Measurements from ENCODE around the gene C1QTNF3.

The C1QTNF3 gene

DNA sequence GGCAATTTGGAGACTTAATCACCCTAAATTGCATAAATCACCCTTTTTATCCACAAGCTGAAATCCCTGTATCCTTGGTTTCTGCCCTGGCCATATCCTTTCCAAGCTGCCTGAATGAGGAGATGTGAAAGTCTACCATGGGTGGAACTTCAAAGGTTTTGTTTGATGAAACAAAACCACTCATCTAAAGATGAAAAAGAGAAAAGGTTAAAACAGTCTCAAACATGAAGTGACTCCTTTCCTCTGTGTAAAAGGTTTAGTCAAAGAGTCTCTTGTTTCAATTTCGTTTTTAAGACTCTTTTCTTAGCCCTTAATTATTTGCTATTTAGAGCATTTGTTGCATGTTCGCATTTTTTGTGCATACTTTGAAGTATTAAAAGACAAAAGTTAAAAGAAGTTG, 69.7 kb downstream of the C1QTNF3 start:
- Mint-ChIP-seq H3K9me3 (no peaks in the 10 kb centered on the region), H3K27ac (no peak overlapping the region), H3K4me1 (no peaks in the 10 kb centered on the region), H3K36me3 (no peaks in the 10 kb centered on the region), H3K4me3 (no peak overlapping the region)
- DNase-seq (ENCODE audit: low spot score in 2 of 2) (no peak), ATAC-seq (peak; percentile 36)

DNA sequence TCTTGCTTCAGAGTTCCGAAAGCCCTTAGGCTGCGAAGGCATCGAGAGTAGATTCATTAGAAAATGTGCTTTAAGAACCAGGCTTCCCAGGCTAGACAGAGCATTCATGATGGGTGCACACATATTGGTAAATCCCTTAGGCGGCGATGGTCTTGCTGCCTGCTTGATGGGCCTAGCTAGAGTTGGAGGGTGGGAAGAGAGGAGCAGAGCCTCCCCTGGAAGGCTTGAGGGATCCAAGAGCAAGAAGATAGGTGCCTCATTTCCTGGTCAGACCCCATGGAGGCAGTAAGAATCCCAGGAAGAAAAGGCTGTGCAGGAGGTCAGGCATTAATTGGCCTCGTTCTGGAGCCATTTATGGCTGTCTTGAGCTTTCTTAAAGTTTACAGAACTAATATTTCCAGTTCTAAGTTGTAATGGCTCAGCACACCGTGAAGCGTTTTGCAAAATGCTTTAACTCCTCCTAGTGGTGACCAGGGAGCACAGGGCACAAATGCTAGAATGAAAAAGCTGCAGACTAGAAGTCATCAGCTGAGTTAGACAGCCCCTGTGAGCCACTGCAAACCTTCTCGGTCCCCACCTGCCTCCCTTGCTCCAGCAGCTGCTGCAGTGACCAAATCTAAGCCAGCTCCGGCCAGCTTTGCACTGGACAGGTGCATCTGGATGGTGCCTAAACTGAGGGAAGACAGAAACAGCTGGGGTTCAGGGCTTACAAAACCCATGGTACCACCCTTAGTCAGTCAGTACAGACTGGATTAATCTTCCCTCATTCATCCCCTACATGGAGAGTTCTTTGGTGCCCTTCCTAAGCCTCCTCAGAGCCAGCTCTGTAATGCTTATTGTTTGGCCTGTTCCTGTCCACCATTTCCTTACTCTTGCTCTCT, 73.2 kb downstream of the C1QTNF3 start:
- Mint-ChIP-seq H3K9me3 (no peaks in the 10 kb centered on the region), H3K4me1 (no peaks in the 10 kb centered on the region), H3K36me3 (no peaks in the 10 kb centered on the region), H3K4me3 (no peak overlapping the region), H3K27ac (no peak overlapping the region)
- ATAC-seq (peak; percentile 53), DNase-seq (ENCODE audit: low spot score in 2 of 2) (no peak)

DNA sequence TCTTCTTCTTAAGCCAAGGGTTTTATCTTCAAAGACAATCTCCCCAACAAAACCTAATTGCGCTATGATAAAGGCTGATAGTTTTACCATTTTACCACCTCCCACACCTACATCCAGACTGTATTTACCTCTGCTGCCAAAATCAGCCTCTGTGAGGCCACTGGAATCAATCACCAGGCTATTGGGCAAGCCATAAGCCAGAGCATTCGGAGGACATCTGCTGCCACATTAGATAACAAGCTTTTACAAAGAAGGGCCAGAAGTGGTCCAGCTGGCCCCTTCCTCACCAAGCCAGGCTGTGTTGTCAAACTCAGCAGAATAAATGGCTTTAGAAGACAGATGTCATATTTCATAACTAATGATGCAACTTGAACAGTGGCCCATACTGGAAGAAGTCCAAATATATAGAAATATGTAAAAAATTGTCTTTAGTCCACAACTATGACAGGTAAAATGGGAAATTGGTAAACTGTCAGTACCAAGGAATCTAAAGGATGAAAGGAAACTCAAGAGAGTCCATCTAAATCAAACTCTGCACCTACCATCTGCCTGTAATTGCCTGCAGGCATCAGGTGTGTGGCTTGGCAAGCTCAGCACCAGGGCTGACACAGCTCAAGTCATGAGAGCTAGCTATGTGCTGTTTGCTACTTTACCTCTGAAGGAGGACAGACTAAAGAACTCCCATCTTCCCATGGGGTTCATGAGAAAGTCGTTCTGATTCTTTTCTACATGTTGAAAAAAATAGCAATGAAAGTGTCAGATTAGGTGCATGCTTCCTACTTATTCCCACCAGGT, 74.6 kb downstream of the C1QTNF3 start:
- H3K4me3 Mint-ChIP-seq: no peak overlapping the region
- DNase-seq (ENCODE audit: low spot score in 2 of 2) (no peak), ATAC-seq (no peak)
- no peaks in the 10 kb centered on the region for H3K4me1 Mint-ChIP-seq
- no peaks in the 10 kb centered on the region for H3K9me3 Mint-ChIP-seq
- no peaks in the 10 kb centered on the region for H3K36me3 Mint-ChIP-seq
- no peak overlapping the region for H3K27ac Mint-ChIP-seq

All from stimulated activated effector memory CD8-positive, alpha-beta T cell treated with anti-CD3 and anti-CD28 coated beads, Interleukin-12 subunit alpha, Interleukin-12 subunit beta, amount 100 ng/mL, for 72 hours (primary cell).